IMR-90 (cell line): ENCODE data around the gene RAB20. TPM values are rescaled to one million over a fixed set of nuclear protein-coding genes. Genes with fewer than 3 reads are reported as not detected.

ENCODE experiments used
- ATAC-seq: fragments of 200-7000 bp; cut with Tn5 transposase; 2 replicates; pipeline ENCODE4 v1.9.1; 2020; ENCODE audit warnings: low read depth, mild to moderate bottlenecking, moderate library complexity
- BruUV-seq: library from RNA; stranded (reverse); fragments of 400-500 nt; replicated peaks from 2 replicates; lab custom pipeline; 2021; lab: Mats Ljungman, UMichigan
- CTCF ChIA-PET: fragments of 300-600 bp; formaldehyde crosslinking; extraction: SDS; loops from one replicate; lab custom pipeline; 2021; ENCODE audit warnings: antibody characterized with exemption; lab: Yijun Ruan, JAX
- POLR2A ChIA-PET: fragments of 300-600 bp; sonication (Branson Sonifier 250); formaldehyde crosslinking; loops from one replicate; lab custom pipeline; 2022; ENCODE audit warnings: antibody characterized with exemption; ENCODE audit not compliant: unreplicated experiment; lab: Charles Lee
- DNase-seq: peaks from one replicate; pipeline ENCODE4 v3.0.0; 2013
- H2AFZ ChIP-seq: replicated peaks from 2 replicates; pipeline ENCODE3; 2013; ENCODE audit warnings: low read length, mild to moderate bottlenecking; ENCODE audit not compliant: poor library complexity
- H2AK5ac ChIP-seq: 2 replicates; pipeline ENCODE4 v1.6.1; 2013; ENCODE audit warnings: low read depth, low read length, inconsistent platforms
- H2AK9ac ChIP-seq: replicated peaks from 2 replicates; pipeline ENCODE3; 2013; ENCODE audit warnings: mild to moderate bottlenecking, low read depth, low read length, moderate library complexity; ENCODE audit not compliant: poor library complexity
- H2BK120ac ChIP-seq: 2 replicates; pipeline ENCODE4 v1.6.1; 2013; ENCODE audit warnings: low read depth, low read length, inconsistent platforms
- H2BK15ac ChIP-seq: 3 replicates; pipeline ENCODE4 v1.6.1; 2013; ENCODE audit warnings: low read depth, low read length, inconsistent platforms
- H2BK20ac ChIP-seq: 2 replicates; pipeline ENCODE4 v1.6.1; 2013; ENCODE audit warnings: low read depth, mild to moderate bottlenecking, inconsistent platforms, low read length, moderate library complexity
- H2BK5ac ChIP-seq: 2 replicates; pipeline ENCODE4 v1.6.1; 2013; ENCODE audit warnings: mild to moderate bottlenecking, low read depth, low read length, inconsistent platforms; ENCODE audit not compliant: poor library complexity, severe bottlenecking
- H3K14ac ChIP-seq: replicated peaks from 2 replicates; pipeline ENCODE4 v1.6.1; 2013; ENCODE audit warnings: low read depth, low read length, inconsistent platforms
- H3K18ac ChIP-seq: 2 replicates; pipeline ENCODE4 v1.6.1; 2013; ENCODE audit warnings: low read depth, low read length, control low read depth
- H3K23ac ChIP-seq: 2 replicates; pipeline ENCODE4 v1.6.1; 2013; ENCODE audit warnings: low read depth, low read length, inconsistent platforms
- H3K27ac ChIP-seq: 2 replicates; pipeline ENCODE4 v1.5.1; 2013; ENCODE audit warnings: mild to moderate bottlenecking, control low read depth, low read length; ENCODE audit not compliant: insufficient read depth
- H3K27me3 ChIP-seq: 2 replicates; pipeline ENCODE4 v1.6.1; 2013; ENCODE audit warnings: low read length; ENCODE audit not compliant: control insufficient read depth, insufficient read depth
- H3K36me3 ChIP-seq: 2 replicates; pipeline ENCODE4 v1.6.1; 2013; ENCODE audit warnings: low read length, mixed read lengths; ENCODE audit not compliant: control insufficient read depth, insufficient read depth
- H3K4ac ChIP-seq: 2 replicates; pipeline ENCODE4 v1.6.1; 2013; ENCODE audit warnings: low read depth, low read length, inconsistent platforms
- H3K4me1 ChIP-seq: 2 replicates; pipeline ENCODE4 v1.6.1; 2013; ENCODE audit warnings: low read length, mixed read lengths; ENCODE audit not compliant: control insufficient read depth, insufficient read depth
- H3K4me2 ChIP-seq: 2 replicates; pipeline ENCODE4 v1.6.1; 2013; ENCODE audit warnings: low read depth, mild to moderate bottlenecking, control low read depth, low read length, moderate library complexity
- H3K4me3 ChIP-seq: 2 replicates; pipeline ENCODE4 v1.5.1; 2013; ENCODE audit warnings: low read depth, mild to moderate bottlenecking, control low read depth, low read length, moderate library complexity; ENCODE audit not compliant: insufficient read depth
- H3K56ac ChIP-seq: 2 replicates; pipeline ENCODE4 v1.6.1; 2013; ENCODE audit warnings: low read length, inconsistent platforms; ENCODE audit not compliant: insufficient read depth; ENCODE audit errors: extremely low read depth
- H3K79me1 ChIP-seq, 2 experiments: 2 replicates each; pipeline ENCODE4 v1.6.1; 2013; ENCODE audit warnings: low read length in 2 of 2, inconsistent platforms in 1 of 2, low read depth in 1 of 2
- H3K9ac ChIP-seq: 2 replicates; pipeline ENCODE4 v1.6.1; 2013; ENCODE audit warnings: low read depth, low read length, control low read depth
- H3K9me1 ChIP-seq: 2 replicates; pipeline ENCODE4 v1.6.1; 2013; ENCODE audit warnings: low read length, inconsistent platforms; ENCODE audit not compliant: insufficient read depth
- H3K9me3 ChIP-seq: 2 replicates; pipeline ENCODE4 v1.6.1; 2013; ENCODE audit warnings: low read length; ENCODE audit not compliant: control insufficient read depth, insufficient read depth
- H4K20me1 ChIP-seq: 2 replicates; pipeline ENCODE4 v1.6.1; 2013; ENCODE audit warnings: low read length, inconsistent platforms; ENCODE audit not compliant: insufficient read depth
- H4K5ac ChIP-seq: 2 replicates; pipeline ENCODE4 v1.6.1; 2013; ENCODE audit warnings: mild to moderate bottlenecking, low read depth, low read length, control low read depth
- H4K8ac ChIP-seq, 2 experiments: 2 replicates each; pipeline ENCODE4 v1.6.1; 2013; ENCODE audit warnings: low read depth in 2 of 2, low read length in 2 of 2, control low read depth in 1 of 2, inconsistent platforms in 1 of 2
- H4K91ac ChIP-seq: 2 replicates; pipeline ENCODE4 v1.6.1; 2013; ENCODE audit warnings: low read depth, low read length, inconsistent platforms; ENCODE audit not compliant: insufficient read depth
- BHLHE40 ChIP-seq: fragments of 150-350 bp; IDR thresholded peaks from 2 replicates; pipeline ENCODE4 v1.6.1; 2016; ENCODE audit warnings: mild to moderate bottlenecking, low read depth, low read length
- CEBPB ChIP-seq: IDR thresholded peaks from 2 replicates; pipeline ENCODE4 v1.6.1; 2012; ENCODE audit warnings: low read depth, low read length, improper control_type of control experiment
- CHD1 ChIP-seq: IDR thresholded peaks from 2 replicates; pipeline ENCODE4 v1.6.1; 2012; ENCODE audit warnings: low read depth, low read length, improper control_type of control experiment
- CTCF ChIP-seq: conservative IDR thresholded peaks from 2 replicates; pipeline ENCODE4 v1.5.1; 2012; ENCODE audit warnings: mild to moderate bottlenecking, low read depth, low read length, improper control_type of control experiment
- ELK1 ChIP-seq: fragments of 150-350 bp; IDR thresholded peaks from 2 replicates; pipeline ENCODE4 v1.6.1; 2016; ENCODE audit warnings: low read depth, mild to moderate bottlenecking, low read length, moderate library complexity, borderline replicate concordance
- FOS ChIP-seq: fragments of 150-350 bp; IDR thresholded peaks from 2 replicates; pipeline ENCODE4 v1.6.1; 2016; ENCODE audit warnings: low read depth, low read length
- MAFK ChIP-seq: IDR thresholded peaks from 2 replicates; pipeline ENCODE4 v1.6.1; 2012; ENCODE audit warnings: low read depth, low read length, improper control_type of control experiment
- MAZ ChIP-seq: IDR thresholded peaks from 2 replicates; pipeline ENCODE4 v1.6.1; 2012; ENCODE audit warnings: low read depth, mild to moderate bottlenecking, low read length, improper control_type of control experiment, moderate library complexity, borderline replicate concordance
- MXI1 ChIP-seq: IDR thresholded peaks from 2 replicates; pipeline ENCODE4 v1.6.1; 2012; ENCODE audit warnings: low read depth, mild to moderate bottlenecking, low read length, moderate library complexity, borderline replicate concordance
- NFE2L2 ChIP-seq: fragments of 150-350 bp; IDR thresholded peaks from 2 replicates; pipeline ENCODE4 v1.6.1; 2016; ENCODE audit warnings: low read depth, mild to moderate bottlenecking, low read length
- POLR2A ChIP-seq: IDR thresholded peaks from 2 replicates; pipeline ENCODE4 v1.6.1; 2012; ENCODE audit warnings: mild to moderate bottlenecking, low read depth, low read length
- RAD21 ChIP-seq: IDR thresholded peaks from 2 replicates; pipeline ENCODE4 v1.6.1; 2012; ENCODE audit warnings: low read length, improper control_type of control experiment
- RCOR1 ChIP-seq: IDR thresholded peaks from 2 replicates; pipeline ENCODE4 v1.6.1; 2012; ENCODE audit warnings: mild to moderate bottlenecking, low read length, improper control_type of control experiment; ENCODE audit not compliant: insufficient replicate concordance
- RFX5 ChIP-seq: IDR thresholded peaks from 2 replicates; pipeline ENCODE4 v1.8.0; 2012; ENCODE audit warnings: low read depth, mild to moderate bottlenecking, low read length, moderate library complexity
- SMC3 ChIP-seq: fragments of 150-350 bp; IDR thresholded peaks from 2 replicates; pipeline ENCODE4 v1.6.1; 2016; ENCODE audit warnings: low read depth, mild to moderate bottlenecking, antibody characterized with exemption, low read length, moderate library complexity
- USF2 ChIP-seq: fragments of 150-350 bp; IDR thresholded peaks from 2 replicates; pipeline ENCODE4 v1.6.1; 2017; ENCODE audit warnings: mild to moderate bottlenecking, antibody characterized with exemption, low read length, low read depth
- WGBS, 2 experiments: methylation state at CpG; one replicate each; pipeline versions ENCODE4 v1.1.5 to v1.1.7; 2013; ENCODE audit warnings: missing lambda C conversion rate in 2 of 2; ENCODE audit not compliant: insufficient read length in 1 of 2; ENCODE audit errors: extremely low coverage in 2 of 2; 5-methylcytosine and 5-hydroxymethylcytosine counted together
- dilution Hi-C: fragments of 300-500 bp; cut with HindIII; formaldehyde crosslinking; loops from one replicate; pipeline ENCODE4 v1.14.3; 2018; ENCODE audit warnings: low sequenced_read_pairs; ENCODE audit not compliant: unreplicated experiment
- in situ Hi-C: fragments of 300-500 bp; cut with MboI; formaldehyde crosslinking; loops from 3 replicates; pipeline ENCODE4 v1.14.3; 2019; ENCODE audit warnings: low sequenced_read_pairs, inconsistent platforms, mixed read lengths
- intact Hi-C: fragments of 100-400 bp; cut with micrococcal nuclease; formaldehyde crosslinking; loops from 2 replicates; pipeline ENCODE4 v1.10.0; 2022
- polyA plus RNA-seq, 3 experiments: library from polyadenylated mRNA; depleted of rRNA; stranded (reverse); fragments of >200 nt; gene quantifications; 2 replicates each; pipeline ENCODE4 v1.2.3, GENCODE V29; 2012; ENCODE audit warnings: low replicate concordance in 1 of 3
- total RNA-seq: library from RNA; depleted of rRNA; stranded (reverse); fragments of >200 nt; gene quantifications from 2 replicates; pipeline ENCODE4 v1.2.3, GENCODE V29; 2012

Gene RAB20
- total and polyA plus RNA-seq, 2 of the 4 experiments (the other 2 are of a cell fraction): 3.8 to 5.1 TPM

GRCh38 chr13:110506396-110506795, 55.1 kb downstream of the RAB20 start:
- H3K36me3 ChIP-seq: peaks cover 85% of the 10 kb centered on the region
- no peak overlapping the region for H3K9ac ChIP-seq
- no peak overlapping the region for H4K8ac ChIP-seq
- intact Hi-C loops (no loop called here), in situ Hi-C loops (no loop called here), dilution Hi-C loops (no loop called here)
- H3K4ac ChIP-seq: no peak overlapping the region
- 87% methylated on average over 13 of the region's 18 CpGs; no CpG with 5 or more reads in 1 of the 2 experiments for whole genome bisulfite sequencing, 2 experiments
- no peak overlapping the region for H3K4me3 ChIP-seq
- ChIA-PET CTCF (no interaction called here), POLR2A (no interaction called here)
- no peak overlapping the region for H3K18ac ChIP-seq
- H4K91ac ChIP-seq: no peak overlapping the region
- no peak overlapping the region for H2BK20ac ChIP-seq
- no peak overlapping the region for H2BK120ac ChIP-seq
- no peak overlapping the region for H2BK5ac ChIP-seq
- DNase-seq: no peak
- no peak overlapping the region for H2AK5ac ChIP-seq
- peaks cover 9% of the 10 kb centered on the region for H4K20me1 ChIP-seq
- H3K56ac ChIP-seq: no peak overlapping the region
- H2AFZ ChIP-seq: no peak overlapping the region
- no peak overlapping the region for H2BK15ac ChIP-seq
- no peak for TF ChIP-seq POLR2A
- TF ChIP-seq CHD1: no peak
- TF ChIP-seq MAFK: no peak
- TF ChIP-seq RFX5: no peak
- no peak for TF ChIP-seq CTCF
- no peak for TF ChIP-seq RCOR1
- no peak for TF ChIP-seq ELK1
- TF ChIP-seq FOS: no peak
- no peak for TF ChIP-seq MXI1
- no peak for TF ChIP-seq CEBPB
- no peak for TF ChIP-seq USF2
- TF ChIP-seq BHLHE40: no peak
- no peak for TF ChIP-seq SMC3
- no peak for TF ChIP-seq RAD21
- TF ChIP-seq MAZ: no peak
- TF ChIP-seq NFE2L2: no peak
- BruUV-seq: no TSS peak
- peaks cover 11% of the 10 kb centered on the region; the same call in 1 of the 2 replicates for H3K9me1 ChIP-seq
- no peak overlapping the region for H4K5ac ChIP-seq
- no peak overlapping the region for H3K4me2 ChIP-seq
- H3K4me1 ChIP-seq: peaks cover 20% of the 10 kb centered on the region
- no peak overlapping the region for H2AK9ac ChIP-seq
- no peak overlapping the region for H3K23ac ChIP-seq
- peaks cover 15 to 30% of the 10 kb centered on the region in 2 experiments; a peak in 3 of 4 replicates for H3K79me1 ChIP-seq
- no peaks in the 10 kb centered on the region for H3K9me3 ChIP-seq
- H3K27ac ChIP-seq: no peak overlapping the region
- no peaks in the 10 kb centered on the region for H3K27me3 ChIP-seq
- no peak overlapping the region for H3K14ac ChIP-seq
- ATAC-seq: no peak
